Raji (cell line): ENCODE data around the gene MS4A6E.
A peak's percentile ranks its signal among the peaks of the same experiment; 100 is the strongest.

ENCODE experiments used
- POLR2A ChIP-seq: IDR thresholded peaks from 2 replicates; pipeline ENCODE4 v1.6.1; 2011; ENCODE audit warnings: low read depth, low read length, control low read depth; ENCODE audit not compliant: insufficient read depth

Gene MS4A6E

DNA sequence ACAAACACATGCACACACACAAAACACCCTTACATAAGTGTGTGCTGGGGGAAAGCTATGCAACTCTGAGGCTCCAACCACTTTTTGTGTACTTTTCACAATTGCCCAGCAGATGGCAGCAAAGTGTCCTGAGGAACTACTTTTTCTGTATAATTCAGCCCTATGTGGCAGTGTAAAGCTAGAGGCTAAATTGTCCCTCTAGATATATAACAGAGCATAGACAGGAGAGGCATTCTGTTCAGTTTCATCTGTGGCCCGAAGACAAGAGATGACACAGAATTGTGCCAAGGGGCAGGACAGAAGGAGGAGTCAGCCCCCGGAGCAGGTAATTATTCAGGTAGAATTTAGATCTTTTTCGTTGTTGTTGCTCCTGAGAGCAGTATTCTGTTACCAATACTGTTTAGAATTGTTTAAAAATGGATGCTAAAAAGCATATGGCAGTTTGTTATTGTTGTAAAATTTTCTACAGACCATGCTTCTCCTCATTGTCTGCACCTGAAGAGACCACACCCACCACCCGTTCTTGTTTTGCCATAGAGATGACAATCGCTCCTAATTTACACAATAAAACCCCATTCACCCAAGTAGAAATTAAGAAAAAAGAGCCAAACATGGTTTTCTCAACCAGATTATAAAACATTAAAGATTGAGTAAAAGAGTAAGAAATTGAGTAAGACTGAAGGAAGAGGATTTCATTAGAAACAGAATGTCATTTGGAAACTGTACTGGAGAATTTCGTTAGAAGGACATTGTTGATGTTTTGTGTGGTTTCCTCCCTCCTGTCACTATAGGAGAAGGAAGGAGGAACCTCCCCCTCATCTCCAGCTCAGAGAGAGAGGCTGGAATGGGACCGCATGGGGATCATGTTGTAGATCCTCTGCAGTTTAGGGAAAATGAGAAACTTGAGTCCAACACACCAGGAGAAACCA is 36.8 kb downstream of the MS4A6E start:
- no peak for TF ChIP-seq POLR2A

DNA sequence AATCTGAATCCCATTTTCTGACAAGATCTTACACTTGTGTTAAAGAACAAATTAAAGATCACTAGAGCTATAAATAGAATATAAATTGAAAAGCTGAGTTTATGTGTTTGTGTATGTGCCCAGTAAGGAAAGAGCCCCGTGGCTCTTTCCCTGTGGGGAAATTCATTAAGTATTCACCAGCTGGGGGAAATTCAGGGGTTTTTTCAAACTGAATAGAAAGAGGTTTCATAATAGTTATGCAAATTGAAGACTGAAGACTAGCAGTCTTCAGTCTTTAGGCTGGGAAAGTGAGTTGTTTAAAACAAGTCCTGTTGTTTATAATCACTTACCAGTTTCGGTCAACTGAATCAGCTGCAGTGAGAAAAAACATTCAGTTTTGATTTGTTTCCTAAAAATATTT is 40.0 kb downstream of the MS4A6E start:
- TF ChIP-seq POLR2A: no peak

- TF ChIP-seq POLR2A: no peak
Observed at GRCh38 chr11:60367896-60368295, 40.8 kb downstream of the MS4A6E start.

GRCh38 chr11:60370252-60370810 is 43.3 kb downstream of the MS4A6E start:
- no peak for TF ChIP-seq POLR2A

GRCh38 chr11:60370811-60371298 is 43.8 kb downstream of the MS4A6E start:
- no peak for TF ChIP-seq POLR2A

GRCh38 chr11:60371386-60371785 is 44.3 kb downstream of the MS4A6E start:
- TF ChIP-seq POLR2A: no peak

GRCh38 chr11:60371854-60372253 is 44.8 kb downstream of the MS4A6E start:
- TF ChIP-seq POLR2A: no peak

DNA sequence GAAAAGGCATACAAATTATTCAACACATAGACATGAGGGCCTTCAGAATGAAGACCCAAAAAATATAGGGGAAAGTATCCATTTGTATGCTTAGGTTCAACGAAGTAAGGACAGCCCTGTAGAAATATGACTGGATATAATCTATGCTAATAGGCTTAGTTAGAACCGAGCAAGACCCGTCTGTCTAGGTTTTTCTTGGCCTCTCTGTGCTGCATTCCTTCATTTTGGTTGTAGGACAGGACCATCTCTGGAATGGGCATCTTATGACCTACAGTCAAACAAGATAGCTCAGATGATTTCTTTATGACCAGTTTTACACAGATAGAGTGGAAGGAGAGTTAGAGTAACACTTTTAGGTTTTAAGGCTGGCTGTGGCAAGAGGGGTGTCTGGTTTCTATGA is 45.7 kb downstream of the MS4A6E start:
- no peak for TF ChIP-seq POLR2A

DNA sequence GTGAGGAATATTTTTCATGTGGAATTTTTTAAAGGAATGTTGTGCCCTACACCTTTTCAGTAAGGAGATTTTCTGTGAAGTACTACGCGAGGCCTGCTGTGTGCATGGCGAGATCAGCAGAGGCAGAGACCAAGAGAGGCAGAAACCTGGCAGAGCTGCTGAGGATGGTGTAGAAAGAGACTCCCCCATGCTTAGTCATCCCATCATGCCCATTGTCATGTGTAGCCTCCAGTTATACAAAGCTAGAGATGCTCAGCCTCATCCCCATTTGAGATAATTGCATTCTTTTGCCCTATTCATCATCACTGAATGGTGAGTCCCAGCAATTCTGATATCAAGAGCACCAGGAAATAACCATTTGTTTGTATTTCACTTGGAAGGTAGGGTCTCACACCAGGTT is 48.3 kb downstream of the MS4A6E start:
- TF ChIP-seq POLR2A: no peak

DNA sequence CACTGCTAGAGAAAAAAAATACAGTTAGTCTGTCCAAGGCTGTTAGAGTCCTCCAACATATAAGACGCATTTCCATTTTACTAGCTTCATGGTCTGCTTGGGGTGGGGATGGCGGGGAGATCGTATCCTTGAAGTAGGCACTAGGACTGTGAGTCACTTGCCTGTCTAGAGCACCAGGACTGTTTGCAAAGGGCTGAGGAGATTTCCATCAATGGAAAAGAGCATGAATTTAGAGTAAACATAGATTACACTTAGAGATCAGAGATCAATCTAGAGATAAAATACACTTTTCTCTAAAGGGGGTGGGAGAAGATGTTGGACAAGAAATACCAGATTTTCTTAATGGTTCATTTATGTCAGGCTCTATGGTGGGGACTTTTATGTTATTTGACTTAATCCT is 49.5 kb downstream of the MS4A6E start:
- no peak for TF ChIP-seq POLR2A

DNA sequence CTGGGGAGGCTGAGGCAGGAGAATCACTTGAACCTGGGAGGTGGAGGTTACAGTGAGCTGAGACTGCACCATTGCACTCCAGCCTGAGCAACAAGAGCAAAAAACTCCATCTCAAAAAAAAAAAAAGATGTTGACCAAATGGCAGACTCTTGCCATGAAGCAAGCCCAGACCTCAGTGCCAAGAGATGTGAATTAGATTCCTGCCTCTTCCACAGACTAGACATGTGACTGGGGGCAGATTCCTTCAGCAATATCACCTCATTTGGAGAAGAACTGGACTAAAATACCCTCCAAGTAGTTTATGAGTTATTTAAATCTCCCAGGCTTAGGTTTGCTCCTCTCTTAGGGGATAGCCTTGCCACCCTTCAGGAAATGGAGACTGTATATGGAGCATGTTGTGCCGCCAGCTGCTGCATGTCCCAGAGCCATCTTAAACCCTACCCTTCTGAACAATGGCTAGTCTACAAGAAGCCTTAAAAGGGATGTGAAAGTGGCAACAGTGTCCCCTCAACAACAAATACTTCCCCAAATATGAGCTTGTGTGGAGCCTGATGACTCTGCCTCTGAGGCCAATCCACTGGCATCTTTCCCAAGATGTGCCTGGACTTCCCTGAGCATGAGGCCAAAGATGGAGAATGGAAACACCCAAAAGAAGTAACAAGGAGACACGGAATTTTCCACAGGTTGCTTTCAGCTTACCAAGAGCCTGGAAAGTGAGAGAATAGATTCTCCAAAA is 50.5 kb downstream of the MS4A6E start:
- no peak for TF ChIP-seq POLR2A

- TF ChIP-seq POLR2A: peak; percentile 30; the same call in 1 of the 2 replicates
Observed at GRCh38 chr11:60378354-60378753, 51.3 kb downstream of the MS4A6E start, which contains the start of gene MS4A7. Gene MS4A7 (plus strand): TSS chr11:60378532. CDS start chr11:60383142, 4,610 bp downstream.

DNA sequence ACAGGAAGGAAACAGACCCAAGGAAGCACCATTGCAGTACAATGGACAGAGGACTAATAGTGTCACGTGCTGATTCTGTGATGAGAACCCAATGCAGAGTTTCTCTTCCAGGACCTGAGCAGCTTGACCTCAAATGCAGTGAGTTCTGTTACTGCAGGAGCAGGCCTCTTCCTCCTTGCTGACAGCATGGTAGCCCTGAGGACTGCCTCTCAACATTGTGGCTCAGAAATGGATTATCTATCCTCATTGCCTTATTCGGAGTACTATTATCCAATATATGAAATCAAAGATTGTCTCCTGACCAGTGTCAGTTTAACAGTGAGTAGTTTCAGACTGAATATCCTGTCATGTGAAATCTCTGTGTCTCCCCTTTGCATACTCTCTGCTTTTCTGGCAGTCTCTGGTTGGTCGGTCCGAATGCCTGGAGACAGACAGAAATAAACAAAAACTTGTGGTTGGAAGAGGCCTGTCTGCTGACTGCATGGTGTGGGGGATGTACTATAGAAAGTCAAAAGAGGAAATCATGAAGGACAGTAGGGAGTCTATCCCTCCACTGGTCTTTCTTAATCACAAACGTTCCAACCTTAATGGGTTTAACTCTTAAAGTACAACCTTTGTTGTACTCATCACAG is 62.3 kb downstream of the MS4A6E start:
- no peak for TF ChIP-seq POLR2A

DNA sequence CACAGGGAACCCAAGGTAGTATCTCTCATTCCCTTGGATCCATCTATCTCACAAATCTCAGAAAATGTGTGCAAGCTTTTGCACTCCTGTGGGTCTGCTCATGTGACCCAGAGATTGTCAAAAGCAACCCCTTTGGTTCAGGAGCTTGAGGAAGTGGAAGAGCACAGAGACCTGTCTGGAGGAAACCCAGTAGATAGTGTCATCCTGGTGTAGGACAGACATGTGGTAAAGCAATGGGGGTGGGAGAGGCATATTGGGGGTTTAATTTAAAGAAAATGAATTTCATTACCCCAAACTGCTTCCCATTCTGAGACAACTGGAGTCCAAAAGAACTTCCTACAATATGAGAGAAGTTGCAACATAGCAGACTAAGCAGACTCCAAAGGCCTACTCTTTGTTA is 63.4 kb downstream of the MS4A6E start:
- no peak for TF ChIP-seq POLR2A
